ENCODE results near the gene CACNA1G. TPM values are rescaled to one million over a fixed set of nuclear protein-coding genes. Genes with fewer than 3 reads are reported as not detected.

The CACNA1G gene
- total RNA-seq, 2 donors from 2014 or later: 0.07 to 0.19 TPM

DNA sequence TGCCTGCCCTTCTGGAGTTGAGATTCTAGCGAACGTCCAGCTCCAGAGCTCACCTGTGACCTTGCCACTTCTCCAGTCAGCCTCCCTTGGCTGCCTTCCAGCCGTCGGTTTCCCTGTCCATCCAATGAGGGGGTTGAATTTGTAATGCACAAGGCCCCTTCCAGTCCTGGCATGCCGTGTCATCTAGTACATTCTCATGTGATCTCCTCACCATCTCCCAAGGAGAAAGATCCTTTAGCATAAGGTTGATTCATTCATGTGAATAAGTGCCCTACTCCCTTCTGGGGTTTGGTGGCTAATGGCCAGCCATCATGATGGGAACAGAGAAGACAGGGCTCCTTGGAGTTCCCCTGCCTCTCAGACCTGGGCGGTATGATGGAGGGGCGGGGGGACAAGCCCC is 55.3 kb downstream of the CACNA1G start:
- TF ChIP-seq, protein P1, sequence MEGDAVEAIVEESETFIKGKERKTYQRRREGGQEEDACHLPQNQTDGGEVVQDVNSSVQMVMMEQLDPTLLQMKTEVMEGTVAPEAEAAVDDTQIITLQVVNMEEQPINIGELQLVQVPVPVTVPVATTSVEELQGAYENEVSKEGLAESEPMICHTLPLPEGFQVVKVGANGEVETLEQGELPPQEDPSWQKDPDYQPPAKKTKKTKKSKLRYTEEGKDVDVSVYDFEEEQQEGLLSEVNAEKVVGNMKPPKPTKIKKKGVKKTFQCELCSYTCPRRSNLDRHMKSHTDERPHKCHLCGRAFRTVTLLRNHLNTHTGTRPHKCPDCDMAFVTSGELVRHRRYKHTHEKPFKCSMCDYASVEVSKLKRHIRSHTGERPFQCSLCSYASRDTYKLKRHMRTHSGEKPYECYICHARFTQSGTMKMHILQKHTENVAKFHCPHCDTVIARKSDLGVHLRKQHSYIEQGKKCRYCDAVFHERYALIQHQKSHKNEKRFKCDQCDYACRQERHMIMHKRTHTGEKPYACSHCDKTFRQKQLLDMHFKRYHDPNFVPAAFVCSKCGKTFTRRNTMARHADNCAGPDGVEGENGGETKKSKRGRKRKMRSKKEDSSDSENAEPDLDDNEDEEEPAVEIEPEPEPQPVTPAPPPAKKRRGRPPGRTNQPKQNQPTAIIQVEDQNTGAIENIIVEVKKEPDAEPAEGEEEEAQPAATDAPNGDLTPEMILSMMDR (IDR thresholded peaks at IDR 0.05): no peak
- intact Hi-C loops (cut with DNase I): no loop called here
- H3K9me3 ChIP-seq: no peaks in the 10 kb centered on the region

DNA sequence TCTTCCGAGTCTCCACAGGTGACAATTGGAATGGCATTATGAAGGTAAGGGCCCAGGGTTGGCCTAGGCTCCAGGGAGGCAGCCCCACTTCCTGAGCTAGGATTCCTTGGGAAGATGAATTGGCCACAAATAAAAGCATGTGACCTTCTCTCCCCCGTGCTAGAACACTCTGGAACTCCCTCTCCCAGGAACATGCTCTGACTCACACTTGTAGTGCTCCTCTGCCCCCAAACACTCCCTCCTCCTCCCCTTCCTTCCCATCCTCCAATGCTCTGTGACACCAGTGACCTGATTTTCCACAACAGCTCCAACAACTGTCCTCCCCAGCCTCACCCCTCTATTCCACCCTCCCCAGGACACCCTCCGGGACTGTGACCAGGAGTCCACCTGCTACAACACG is 57.8 kb downstream of the CACNA1G start:
- no peak overlapping the region for H3K9ac ChIP-seq (ENCODE audit: low read depth in 2 of 2, low read length in 2 of 2)
- H3K4me1 ChIP-seq: no peaks in the 10 kb centered on the region
- H3K27me3 ChIP-seq: no peaks in the 10 kb centered on the region
- H3K36me3 ChIP-seq: no peaks in the 10 kb centered on the region
- no peak overlapping the region for H3K4me3 ChIP-seq
- no peak overlapping the region for H3K27ac ChIP-seq
- no peak for DNase-seq
- TF ChIP-seq, protein P1 (IDR thresholded peaks at IDR 0.05): no peak
- intact Hi-C loops (cut with DNase I): no loop called here
- H3K9me3 ChIP-seq: no peaks in the 10 kb centered on the region

More for the DNA sequence above, 55.3 kb downstream of the CACNA1G start:
- Histone ChIP-seq H3K4me3 (no peak overlapping the region), H3K27ac (no peak overlapping the region), H3K9ac (ENCODE audit: low read depth in 2 of 2, low read length in 2 of 2) (no peak overlapping the region), H3K27me3 (no peaks in the 10 kb centered on the region), H3K36me3 (no peaks in the 10 kb centered on the region), H3K4me1 (no peaks in the 10 kb centered on the region)
- no peak for DNase-seq

DNA sequence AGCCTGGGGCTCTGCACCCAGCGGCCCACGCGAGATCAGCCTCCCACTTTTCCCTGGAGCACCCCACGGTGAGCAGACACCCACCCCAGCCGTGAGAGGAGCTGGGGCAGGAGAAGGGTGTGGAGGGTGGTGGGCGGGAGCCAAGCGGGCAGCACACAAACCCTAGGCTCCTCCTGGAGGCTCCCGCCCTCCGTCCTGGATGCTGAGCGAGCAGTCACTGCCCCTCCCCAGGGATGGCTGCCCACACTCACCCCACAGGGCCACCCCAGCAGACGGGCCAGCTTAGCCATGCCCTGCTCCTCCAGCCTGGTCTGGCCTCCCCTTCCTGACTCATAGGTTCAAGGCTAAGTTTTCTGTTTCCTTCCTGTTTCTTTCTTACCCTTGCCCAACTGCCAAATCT is 58.4 kb downstream of the CACNA1G start:
- Histone ChIP-seq H3K36me3 (no peaks in the 10 kb centered on the region), H3K9ac (ENCODE audit: low read depth in 2 of 2, low read length in 2 of 2) (no peak overlapping the region), H3K27ac (no peak overlapping the region), H3K4me3 (no peak overlapping the region), H3K27me3 (no peaks in the 10 kb centered on the region), H3K4me1 (no peaks in the 10 kb centered on the region), H3K9me3 (no peaks in the 10 kb centered on the region)
- TF ChIP-seq, protein P1 (IDR thresholded peaks at IDR 0.05): no peak
- no peak for DNase-seq
- intact Hi-C loops (cut with DNase I): no loop called here

DNA sequence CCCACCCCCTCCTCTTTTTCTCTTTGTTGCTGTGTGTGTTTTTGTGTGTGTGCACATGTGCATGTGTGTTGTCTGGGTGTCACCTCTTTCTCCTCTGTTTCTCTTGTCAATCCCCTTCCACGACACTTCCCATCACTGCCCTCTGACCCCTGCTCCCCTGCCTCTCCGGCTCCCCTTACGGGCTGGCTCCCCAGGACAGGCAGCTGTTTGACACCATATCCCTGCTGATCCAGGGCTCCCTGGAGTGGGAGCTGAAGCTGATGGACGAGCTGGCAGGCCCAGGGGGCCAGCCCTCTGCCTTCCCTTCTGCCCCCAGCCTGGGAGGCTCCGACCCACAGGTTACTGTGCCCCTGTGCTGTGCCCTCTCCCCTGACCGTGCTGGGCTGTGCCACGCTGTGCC is 59.0 kb downstream of the CACNA1G start:
- Histone ChIP-seq H3K27ac (no peak overlapping the region), H3K9ac (ENCODE audit: low read depth in 2 of 2, low read length in 2 of 2) (no peak overlapping the region), H3K36me3 (no peaks in the 10 kb centered on the region), H3K27me3 (no peaks in the 10 kb centered on the region), H3K4me3 (no peak overlapping the region), H3K9me3 (no peaks in the 10 kb centered on the region), H3K4me1 (no peaks in the 10 kb centered on the region)
- DNase-seq: no peak
- TF ChIP-seq, protein P1 (IDR thresholded peaks at IDR 0.05): no peak
- intact Hi-C loops (cut with DNase I): no loop called here

DNA sequence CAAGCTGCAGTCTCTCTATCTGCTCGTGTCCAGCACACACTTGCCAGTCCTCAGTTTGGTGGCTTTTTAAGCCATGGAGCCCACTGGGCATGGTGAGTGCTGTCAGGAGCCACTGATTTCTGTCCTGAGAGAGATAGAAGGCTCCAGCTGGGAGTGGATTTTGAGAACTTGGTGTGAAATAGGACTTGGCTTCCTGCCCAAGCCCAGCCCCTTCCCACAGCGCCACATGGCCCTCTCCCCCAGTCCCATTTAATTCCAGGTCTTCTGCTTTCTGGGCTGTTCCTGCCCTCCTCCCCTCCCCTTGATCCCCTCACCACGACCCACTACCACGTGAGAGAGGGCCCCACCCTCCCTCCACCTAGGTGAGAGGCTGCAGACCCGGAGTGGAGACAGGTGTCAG is 59.7 kb downstream of the CACNA1G start:
- intact Hi-C loops (cut with DNase I): loop anchor here (10.0 kb wide), 1 partner anchor 135 kb away; no protein-coding TSS in a partner anchor
- no peaks in the 10 kb centered on the region for H3K36me3 ChIP-seq
- no peaks in the 10 kb centered on the region for H3K9me3 ChIP-seq
- no peaks in the 10 kb centered on the region for H3K4me1 ChIP-seq
- TF ChIP-seq, protein P1 (IDR thresholded peaks at IDR 0.05): no peak
- DNase-seq: no peak
- no peak overlapping the region for H3K27ac ChIP-seq
- no peaks in the 10 kb centered on the region for H3K27me3 ChIP-seq
- H3K9ac ChIP-seq (ENCODE audit: low read depth in 2 of 2, low read length in 2 of 2): no peak overlapping the region
- H3K4me3 ChIP-seq: no peak overlapping the region

All from colonic mucosa (tissue), 4 donors.